Thyroid gland (tissue), 4 donors: ENCODE data around the gene TATDN3.

Experiments
- POLR2A ChIP-seq, 2 donors: fragments of 450-650 bp; IDR thresholded peaks; one replicate each; pipeline ENCODE4 v1.6.1; 2017; ENCODE audit warnings: antibody characterized with exemption in 2 of 2, mild to moderate bottlenecking in 2 of 2, moderate library complexity in 1 of 2
- TF ChIP-seq, protein P1 (sequence below), 6 experiments: fragments of 200-600 bp in 3 of 6; fragments of 450-650 bp in 3 of 6; sonication (generic) in 3 of 6; IDR thresholded peaks; one replicate each; pipeline ENCODE4 v1.5.1; 2016 to 2019; ENCODE audit warnings: antibody characterized with exemption in 6 of 6, mild to moderate bottlenecking in 2 of 6, inconsistent platforms in 1 of 6, moderate library complexity in 1 of 6

DNA sequence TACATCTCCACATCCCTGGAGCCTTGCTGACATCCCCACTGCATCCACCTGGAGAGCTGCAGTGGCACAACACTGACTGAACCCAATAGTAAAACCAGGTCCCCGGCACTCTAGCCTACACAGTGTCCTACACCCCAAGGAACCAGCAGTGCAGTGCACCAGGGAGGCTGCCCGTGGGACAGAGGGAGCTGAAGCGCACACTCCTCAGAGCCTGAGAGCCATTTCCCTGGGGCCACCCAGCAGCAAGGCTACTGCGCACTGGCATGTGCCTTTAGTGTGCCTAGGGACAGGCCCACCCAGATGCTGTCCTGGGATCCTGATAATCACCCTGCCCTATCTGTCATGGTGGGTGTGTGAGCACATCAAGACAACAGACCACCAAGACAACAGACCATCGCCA lies 32.0 kb upstream of the TATDN3 start:
- TF ChIP-seq, protein P1, sequence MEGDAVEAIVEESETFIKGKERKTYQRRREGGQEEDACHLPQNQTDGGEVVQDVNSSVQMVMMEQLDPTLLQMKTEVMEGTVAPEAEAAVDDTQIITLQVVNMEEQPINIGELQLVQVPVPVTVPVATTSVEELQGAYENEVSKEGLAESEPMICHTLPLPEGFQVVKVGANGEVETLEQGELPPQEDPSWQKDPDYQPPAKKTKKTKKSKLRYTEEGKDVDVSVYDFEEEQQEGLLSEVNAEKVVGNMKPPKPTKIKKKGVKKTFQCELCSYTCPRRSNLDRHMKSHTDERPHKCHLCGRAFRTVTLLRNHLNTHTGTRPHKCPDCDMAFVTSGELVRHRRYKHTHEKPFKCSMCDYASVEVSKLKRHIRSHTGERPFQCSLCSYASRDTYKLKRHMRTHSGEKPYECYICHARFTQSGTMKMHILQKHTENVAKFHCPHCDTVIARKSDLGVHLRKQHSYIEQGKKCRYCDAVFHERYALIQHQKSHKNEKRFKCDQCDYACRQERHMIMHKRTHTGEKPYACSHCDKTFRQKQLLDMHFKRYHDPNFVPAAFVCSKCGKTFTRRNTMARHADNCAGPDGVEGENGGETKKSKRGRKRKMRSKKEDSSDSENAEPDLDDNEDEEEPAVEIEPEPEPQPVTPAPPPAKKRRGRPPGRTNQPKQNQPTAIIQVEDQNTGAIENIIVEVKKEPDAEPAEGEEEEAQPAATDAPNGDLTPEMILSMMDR (IDR thresholded peaks at IDR 0.05) = no peak
- no peak for TF ChIP-seq POLR2A (IDR thresholded peaks at IDR 0.05)
